HG02973 (cell line): ENCODE results near the gene SYNPR.

ENCODE experiments used
- ATAC-seq: cut with Tn5 transposase; IDR thresholded peaks from one replicate; pipeline ENCODE4 v1.9.1; 2021; ENCODE audit warnings: moderate library complexity; ENCODE audit not compliant: unreplicated experiment

Gene SYNPR

DNA sequence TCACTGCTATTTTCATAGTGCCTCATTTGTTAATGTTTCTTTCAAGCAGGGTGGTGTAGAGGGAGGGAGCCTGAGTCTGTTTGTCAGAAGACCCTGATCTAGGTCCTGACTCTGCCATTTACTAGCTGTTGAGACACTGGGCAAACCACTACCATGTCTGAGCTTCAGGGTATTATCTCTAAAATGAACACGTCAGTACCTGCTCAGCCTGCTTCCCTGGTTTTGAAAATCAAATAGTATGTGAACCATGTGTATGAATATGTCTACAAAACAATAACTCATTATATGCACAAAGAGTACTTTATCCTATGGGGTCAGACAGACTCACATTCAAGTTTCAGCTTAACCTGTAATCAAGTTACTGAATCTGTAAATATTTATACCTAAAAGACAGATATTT lies 25.1 kb downstream of the SYNPR start:
- ATAC-seq = no peak

GRCh38 chr3:63304421-63304820 lies 26.3 kb downstream of the SYNPR start:
- no peak for ATAC-seq

- no peak for ATAC-seq
Measured at GRCh38 chr3:63308072-63308471, 30.0 kb downstream of the SYNPR start.

DNA sequence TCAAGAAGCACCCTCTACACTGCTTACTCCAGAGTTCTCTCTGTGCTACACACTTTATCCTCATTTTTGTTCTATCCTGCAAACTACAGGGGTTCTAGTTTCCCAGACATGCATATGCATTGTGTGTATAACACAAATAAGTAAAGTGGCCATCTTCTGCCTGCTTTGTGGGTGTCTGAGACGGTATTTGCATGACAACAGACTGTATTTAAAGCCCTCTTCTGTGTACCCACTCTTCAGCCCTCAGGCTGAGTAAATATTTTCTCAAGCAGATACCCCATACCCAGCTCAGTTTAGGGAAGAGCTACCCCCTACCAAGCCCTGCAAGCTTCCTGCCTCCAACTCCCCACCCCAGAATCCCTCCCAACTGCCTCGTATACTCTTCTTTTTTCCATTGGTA lies 31.7 kb downstream of the SYNPR start:
- ATAC-seq = no peak

GRCh38 chr3:63323766-63324165 lies 45.7 kb downstream of the SYNPR start:
- no peak for ATAC-seq

- ATAC-seq = no peak
Measured at GRCh38 chr3:63324621-63325020, 46.5 kb downstream of the SYNPR start.

DNA sequence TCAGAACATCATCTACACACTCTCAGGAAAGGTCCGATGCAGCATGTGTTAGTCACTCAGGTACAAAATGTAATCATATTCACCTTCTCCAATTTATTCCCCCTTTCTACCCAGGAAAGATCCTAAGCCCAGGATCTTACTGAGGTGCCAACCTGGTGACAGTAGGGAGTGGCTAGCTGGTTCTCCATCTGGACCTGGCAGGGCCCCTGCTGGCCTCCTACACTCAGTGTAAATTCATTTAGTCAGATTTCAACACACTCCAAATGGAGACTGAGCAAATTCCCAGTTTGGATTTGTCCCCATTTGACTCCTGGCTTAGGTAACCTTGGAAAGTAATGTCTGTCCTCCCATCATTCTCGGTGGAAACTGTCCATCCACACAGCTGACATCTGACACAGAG lies 47.3 kb downstream of the SYNPR start:
- ATAC-seq = no peak

DNA sequence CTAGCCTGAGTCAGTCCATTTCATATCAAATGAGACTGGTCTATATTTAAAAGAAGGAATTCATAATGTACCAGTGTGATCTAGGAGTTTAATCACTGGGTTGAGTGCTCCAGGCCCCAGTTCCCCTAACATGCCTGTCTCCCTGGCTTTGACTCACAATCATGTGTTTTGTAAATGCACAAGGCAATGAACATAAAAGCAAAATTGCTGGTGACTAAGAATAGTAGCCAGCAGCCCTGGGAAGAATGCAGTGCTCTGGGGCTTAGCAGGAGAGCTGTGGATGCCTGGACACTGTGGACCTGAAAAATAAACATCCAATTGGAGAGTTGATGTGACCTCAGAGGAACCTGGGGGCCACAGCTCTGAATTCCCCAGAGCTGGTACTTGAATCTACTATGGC lies 50.3 kb downstream of the SYNPR start:
- ATAC-seq = no peak

DNA sequence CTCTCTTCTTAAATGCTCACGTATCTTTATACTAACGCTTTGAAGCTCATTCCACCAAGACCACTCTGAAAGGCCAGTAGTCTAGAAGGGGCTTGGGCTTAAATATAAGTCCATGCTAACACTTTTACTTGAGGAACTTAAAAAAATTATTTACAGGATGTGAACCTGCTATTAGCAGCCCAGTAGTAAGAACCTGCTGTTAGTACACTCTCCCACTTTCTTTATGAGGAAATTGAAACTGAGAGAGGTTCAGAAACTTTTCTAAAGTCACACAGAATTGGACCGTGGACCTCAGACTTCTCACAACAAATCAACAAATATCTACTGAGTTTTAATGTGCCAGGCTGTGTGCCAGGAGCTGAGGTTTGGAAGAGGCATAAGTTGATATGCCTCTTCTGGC lies 53.4 kb downstream of the SYNPR start:
- no peak for ATAC-seq

DNA sequence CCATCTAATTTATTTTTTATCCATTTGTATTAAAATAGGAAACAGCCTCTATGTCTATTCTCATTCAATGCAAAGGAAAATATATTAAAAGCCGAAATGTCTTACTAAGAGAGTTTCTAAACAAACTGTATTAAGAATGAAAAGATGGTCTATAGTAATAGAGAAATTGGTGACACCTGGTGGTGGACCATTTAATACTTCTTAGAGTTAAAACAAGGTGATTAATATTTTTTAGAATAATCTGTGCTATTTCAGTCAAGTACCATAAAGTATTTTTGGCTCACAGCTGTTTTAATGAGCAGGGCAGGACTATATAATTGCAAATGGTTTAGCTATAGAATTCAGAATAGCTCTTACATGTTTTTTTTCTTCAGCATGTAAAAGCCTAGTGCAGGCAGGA lies 55.7 kb downstream of the SYNPR start:
- no peak for ATAC-seq

- no peak for ATAC-seq
Measured at GRCh38 chr3:63338351-63338750, 60.2 kb downstream of the SYNPR start.

- ATAC-seq = no peak
Measured at GRCh38 chr3:63343674-63344073, 65.6 kb downstream of the SYNPR start.

- no peak for ATAC-seq
Measured at GRCh38 chr3:63344661-63345060, 66.6 kb downstream of the SYNPR start.

GRCh38 chr3:63349583-63350573 lies 71.8 kb downstream of the SYNPR start:
- ATAC-seq = peak; percentile 84

DNA sequence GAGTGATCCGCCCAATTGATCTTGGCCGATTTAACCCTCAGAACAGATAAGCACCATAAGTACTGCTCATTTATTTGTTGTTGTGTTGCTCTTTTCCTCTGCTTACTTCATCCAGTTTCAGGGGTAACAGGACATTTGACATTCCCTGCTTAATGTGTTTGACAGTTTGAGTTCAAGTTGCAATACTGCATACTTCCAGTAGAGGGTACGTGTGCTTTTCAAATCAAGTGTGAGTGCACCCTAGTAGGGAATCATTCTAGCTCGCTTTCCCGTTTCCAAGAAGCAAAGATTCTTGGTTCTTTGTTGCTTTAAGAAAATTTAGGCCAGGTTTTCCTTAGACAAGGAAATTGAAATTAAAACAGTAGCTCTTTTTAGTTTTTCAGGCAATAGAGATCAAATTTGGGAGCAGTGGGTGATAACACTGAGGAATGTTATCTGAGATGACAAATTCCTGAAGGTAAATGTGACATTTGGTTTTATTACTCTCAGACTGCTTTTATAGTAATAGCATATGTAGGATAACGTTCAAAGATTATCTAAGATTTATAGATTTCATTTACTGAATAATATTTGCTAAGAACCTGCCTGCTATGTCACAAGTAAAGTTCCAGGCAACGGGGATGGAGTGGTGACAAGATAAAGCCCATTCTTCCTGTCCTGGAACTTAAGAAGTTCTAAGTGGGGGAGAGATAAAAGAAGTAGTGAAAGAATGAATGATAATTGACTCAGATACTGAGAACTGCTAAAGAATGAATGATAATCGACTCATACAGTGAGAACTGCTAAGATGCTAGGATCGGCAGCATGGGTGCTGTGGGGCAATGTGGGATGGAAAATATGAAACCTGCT lies 73.3 kb downstream of the SYNPR start:
- ATAC-seq = peak; percentile 65

DNA sequence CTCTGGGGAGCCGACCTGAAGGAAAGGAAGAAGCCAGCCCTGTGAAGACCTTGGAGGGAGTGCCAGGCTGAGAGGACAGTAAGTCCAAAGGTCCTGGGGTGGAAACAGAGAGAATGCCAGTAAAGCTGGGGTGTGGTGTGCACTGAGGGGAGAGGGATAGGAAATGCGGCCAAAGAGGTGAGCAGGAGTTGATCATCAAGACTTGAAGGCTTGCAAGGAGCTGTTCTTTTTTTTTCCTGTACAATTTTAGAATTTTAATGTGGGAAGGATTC lies 73.8 kb downstream of the SYNPR start:
- ATAC-seq = no peak

- no peak for ATAC-seq
Measured at GRCh38 chr3:63353383-63353782, 75.3 kb downstream of the SYNPR start.

GRCh38 chr3:63354160-63354559 lies 76.1 kb downstream of the SYNPR start:
- ATAC-seq = no peak

DNA sequence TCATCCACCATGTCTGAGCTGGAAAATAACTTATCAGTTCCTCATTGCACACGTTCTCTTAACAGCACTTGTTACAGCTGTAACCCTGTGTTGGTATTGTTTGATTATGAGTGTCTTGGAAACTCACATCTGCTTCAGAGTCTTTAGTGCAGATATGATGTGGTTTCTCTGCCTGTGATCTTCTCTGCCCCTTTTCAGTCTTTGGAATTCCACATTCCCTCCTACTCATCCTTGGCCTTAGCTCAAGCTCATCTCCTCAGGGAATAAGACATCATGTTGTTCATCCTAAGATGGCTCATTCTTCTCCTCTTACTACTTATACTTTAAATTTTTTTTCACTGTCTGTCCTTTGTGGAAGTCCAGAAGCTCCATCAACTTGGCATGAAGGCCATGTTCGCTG lies 77.7 kb downstream of the SYNPR start:
- no peak for ATAC-seq

DNA sequence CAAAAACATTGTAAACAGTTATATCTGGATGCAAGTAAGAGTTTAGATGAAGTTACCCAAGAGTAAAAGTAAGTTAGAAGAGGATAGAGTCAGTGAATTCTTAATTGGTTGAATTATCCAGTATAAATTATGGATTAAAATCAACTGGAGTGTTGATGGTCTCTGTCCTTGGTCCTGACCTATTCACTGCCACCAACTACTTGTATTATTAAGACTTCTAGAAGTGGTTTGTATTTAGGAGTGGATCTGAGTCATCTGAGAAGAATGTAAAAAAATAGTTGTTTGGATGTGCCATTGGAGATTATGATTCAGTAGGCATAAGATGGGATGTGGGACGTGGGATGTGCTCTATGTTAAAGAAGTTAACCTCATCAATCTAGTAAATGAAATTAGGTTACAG lies 86.4 kb downstream of the SYNPR start:
- ATAC-seq = no peak

DNA sequence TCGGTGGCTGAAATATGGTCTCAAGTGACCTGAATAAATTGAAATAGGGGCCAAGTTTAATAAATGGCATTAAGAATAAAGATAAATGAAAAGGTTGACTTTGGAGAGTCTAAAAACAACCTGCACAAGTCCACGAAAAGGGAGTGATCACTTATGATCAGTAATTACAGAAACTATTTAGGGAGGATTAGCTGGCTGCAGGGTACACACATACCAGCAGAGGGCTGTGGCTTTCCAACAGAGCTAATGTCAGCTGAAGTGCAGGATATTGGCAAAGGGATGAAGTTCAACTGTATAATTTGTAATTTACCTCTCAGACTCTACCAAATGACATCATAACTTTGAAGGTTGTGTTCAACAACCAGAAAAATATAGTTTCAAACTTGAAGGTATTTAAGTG lies 86.8 kb downstream of the SYNPR start:
- ATAC-seq = no peak

GRCh38 chr3:63365671-63366070 lies 87.6 kb downstream of the SYNPR start:
- ATAC-seq = no peak
